ENCODE measurements around the gene TMEM176B. TPM values are rescaled to one million over a fixed set of nuclear protein-coding genes. Genes with fewer than 3 reads are reported as not detected.

Gene TMEM176B
- total RNA-seq (not detected in 2 replicates), polyA plus RNA-seq (0.13 and 0.23 TPM in 2 replicates), polyA minus RNA-seq (not detected in 2 replicates), Bru-seq, nascent RNA (percentile 8 among the genes with signal in this experiment), BruChase-seq, experiment 1, labeled RNA remaining after a 6-hour chase (percentile 14 among the genes with signal in this experiment), BruChase-seq, experiment 2, labeled RNA remaining after a 2-hour chase (not detected)
- 0.06 TPM in 1 of 2 replicates, not detected in the other for polyA plus RNA-seq (2011; cell fraction: cytosol; rRNA removed)
- polyA plus RNA-seq (2011; cell fraction: nucleus; rRNA removed) = 0.34 TPM in 1 of 2 replicates, not detected in the other
- not detected in 2 replicates for polyA plus RNA-seq (2012)
- not detected for polyA minus RNA-seq (2011; cell fraction: cytosol; rRNA and poly(A)+ RNA removed)
- 0.48 TPM in 1 of 2 replicates, not detected in the other for polyA minus RNA-seq (2011; cell fraction: nucleus; rRNA and poly(A)+ RNA removed)
- long read RNA-seq = 0 reads

GRCh38 chr7:150799741-150800580 is at the start of gene TMEM176B:
TMEM176B (minus strand) TSS chr7:150800364; CDS start chr7:150796569, 3,795 bp downstream.
- Histone ChIP-seq H3K27me3 (ENCODE audit: control insufficient read depth in 2 of 2, insufficient read depth in 2 of 2, low read length in 2 of 2) (peaks cover 49 to 58% of the 10 kb centered on the region in 2 experiments), H3K9me1 (replicated peaks; ENCODE audit: control insufficient read depth, extremely low read depth, insufficient read depth, low read length) (no peaks in the 10 kb centered on the region), H3K4me2 (ENCODE audit: insufficient read depth, low read length) (no peak within 1 kb of the TSS), H3K79me2 (ENCODE audit: control insufficient read depth, insufficient read depth, low read length) (no peaks in the 10 kb centered on the region), H3K9ac (replicated peaks; ENCODE audit: extremely low read depth, insufficient read depth, low read length) (no peak within 1 kb of the TSS), H2AFZ (ENCODE audit: low read depth, low read length) (no peak within 1 kb of the TSS), H4K20me1 (replicated peaks; ENCODE audit: control insufficient read depth, extremely low read depth, insufficient read depth, low read length) (no peaks in the 10 kb centered on the region), H3K27ac (ENCODE audit: insufficient read depth, low read depth, low read length) (no peak within 1 kb of the TSS), H3K4me3 (replicated peaks in 1 of 3; ENCODE audit: insufficient read depth in 1 of 3, low read depth in 1 of 3, low read length in 3 of 3) (no peak within 1 kb of the TSS), H3K4me1 (ENCODE audit: control insufficient read depth, extremely low read depth, insufficient read depth, low read length) (no peaks in the 10 kb centered on the region), H3K36me3 (ENCODE audit: control insufficient read depth in 2 of 2, extremely low read depth in 1 of 2, insufficient read depth in 2 of 2, low read length in 2 of 2) (no peaks in the 10 kb centered on the region), H3K9me3 (replicated peaks; ENCODE audit: control insufficient read depth, insufficient read depth, low read length) (no peaks in the 10 kb centered on the region)
- POLR2A ChIA-PET = no interaction called here
- TF ChIP-seq GATA2 (IDR thresholded peaks at IDR 0.05; ENCODE audit: insufficient read depth, insufficient read length, low read depth, low read length) (no peak), EZH2 (IDR thresholded peaks at IDR 0.05; ENCODE audit: borderline replicate concordance, low read depth, low read length, severe bottlenecking) (peak; percentile 80)
- no peak for DNase-seq (ENCODE audit: low read depth, low spot score)
- FAIRE-seq = no peak
- dilution Hi-C loops (cut with MboI; ENCODE audit: extremely low pct_ligation_motif_present, low sequenced_read_pairs) (no loop called here), intact Hi-C loops (cut with micrococcal nuclease) (no loop called here)
- BruUV-seq (replicated peaks) = no TSS peak
- CTCF ChIA-PET = interaction anchor here (1.1 to 1.7 kb wide), 2 partner anchors 12 to 21 kb away, joined by 3 to 7 read pairs; no protein-coding TSS in a partner anchor

DNA sequence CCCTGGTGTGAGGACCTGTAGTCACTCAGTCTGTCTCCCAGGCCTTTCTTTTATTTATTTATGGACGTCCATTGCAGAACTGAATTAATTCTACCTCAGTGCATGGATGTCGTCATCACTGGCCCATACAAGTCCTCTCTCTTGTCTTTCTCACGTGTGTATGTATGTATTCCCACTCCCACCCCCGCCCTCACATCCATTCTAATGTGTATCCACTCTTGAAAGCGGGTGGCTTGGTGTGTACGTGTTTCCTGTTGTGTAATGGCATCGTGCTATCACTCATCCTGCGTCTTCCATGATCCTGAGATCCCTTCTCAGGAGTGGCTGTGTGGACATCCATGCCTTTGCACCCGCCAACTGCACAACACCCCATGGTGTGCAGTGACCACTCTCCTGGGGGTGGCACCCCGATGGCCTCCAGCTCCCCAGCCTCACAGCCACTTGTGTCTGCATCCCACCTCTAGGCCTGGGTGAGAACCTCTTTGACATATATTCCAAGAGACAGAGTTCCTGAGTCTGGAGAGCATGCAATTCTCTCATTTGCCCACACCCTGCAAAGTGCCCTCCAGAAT is 49.1 kb upstream of the TMEM176B start:
- H3K4me2 ChIP-seq (ENCODE audit: insufficient read depth, low read length) = no peak overlapping the region
- H3K9me1 ChIP-seq (replicated peaks; ENCODE audit: control insufficient read depth, extremely low read depth, insufficient read depth, low read length) = no peaks in the 10 kb centered on the region
- DNase-seq (ENCODE audit: low read depth, low spot score) = no peak
- ChIA-PET POLR2A (no interaction called here), CTCF (interaction anchor here (1.3 kb wide), 1 partner anchor 15 kb away, joined by 3 read pairs; no protein-coding TSS in a partner anchor)
- TF ChIP-seq EZH2 (IDR thresholded peaks at IDR 0.05; ENCODE audit: borderline replicate concordance, low read depth, low read length, severe bottlenecking) (no peak), MYC (IDR thresholded peaks at IDR 0.05; ENCODE audit: low read depth, low read length) (no peak), GATA2 (IDR thresholded peaks at IDR 0.05; ENCODE audit: insufficient read depth, insufficient read length, low read depth, low read length) (no peak), JUN (IDR thresholded peaks at IDR 0.05; ENCODE audit: borderline replicate concordance, insufficient read depth, insufficient read length, low read depth) (no peak), POLR2AphosphoS5 (IDR thresholded peaks at IDR 0.05; ENCODE audit: insufficient read depth, low read depth, low read length) (no peak), POLR2A (IDR thresholded peaks at IDR 0.05; ENCODE audit: low read depth, low read length) (no peak), FOS (IDR thresholded peaks at IDR 0.05; ENCODE audit: borderline replicate concordance, insufficient read depth, low read length) (no peak)
- TF ChIP-seq, protein P1, sequence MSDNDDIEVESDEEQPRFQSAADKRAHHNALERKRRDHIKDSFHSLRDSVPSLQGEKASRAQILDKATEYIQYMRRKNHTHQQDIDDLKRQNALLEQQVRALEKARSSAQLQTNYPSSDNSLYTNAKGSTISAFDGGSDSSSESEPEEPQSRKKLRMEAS (IDR thresholded peaks at IDR 0.05; ENCODE audit: insufficient read depth, insufficient read length) = no peak
- TF ChIP-seq, protein P2, sequence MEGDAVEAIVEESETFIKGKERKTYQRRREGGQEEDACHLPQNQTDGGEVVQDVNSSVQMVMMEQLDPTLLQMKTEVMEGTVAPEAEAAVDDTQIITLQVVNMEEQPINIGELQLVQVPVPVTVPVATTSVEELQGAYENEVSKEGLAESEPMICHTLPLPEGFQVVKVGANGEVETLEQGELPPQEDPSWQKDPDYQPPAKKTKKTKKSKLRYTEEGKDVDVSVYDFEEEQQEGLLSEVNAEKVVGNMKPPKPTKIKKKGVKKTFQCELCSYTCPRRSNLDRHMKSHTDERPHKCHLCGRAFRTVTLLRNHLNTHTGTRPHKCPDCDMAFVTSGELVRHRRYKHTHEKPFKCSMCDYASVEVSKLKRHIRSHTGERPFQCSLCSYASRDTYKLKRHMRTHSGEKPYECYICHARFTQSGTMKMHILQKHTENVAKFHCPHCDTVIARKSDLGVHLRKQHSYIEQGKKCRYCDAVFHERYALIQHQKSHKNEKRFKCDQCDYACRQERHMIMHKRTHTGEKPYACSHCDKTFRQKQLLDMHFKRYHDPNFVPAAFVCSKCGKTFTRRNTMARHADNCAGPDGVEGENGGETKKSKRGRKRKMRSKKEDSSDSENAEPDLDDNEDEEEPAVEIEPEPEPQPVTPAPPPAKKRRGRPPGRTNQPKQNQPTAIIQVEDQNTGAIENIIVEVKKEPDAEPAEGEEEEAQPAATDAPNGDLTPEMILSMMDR (IDR thresholded peaks at IDR 0.05; ENCODE audit: extremely low read depth in 1 of 2, insufficient read depth in 1 of 2, low read depth in 1 of 2, low read length in 2 of 2) = no peak
- no peaks in the 10 kb centered on the region for H3K9me3 ChIP-seq (replicated peaks; ENCODE audit: control insufficient read depth, insufficient read depth, low read length)
- no peak for FAIRE-seq
- dilution Hi-C loops (cut with MboI; ENCODE audit: extremely low pct_ligation_motif_present, low sequenced_read_pairs) = no loop called here
- H3K27me3 ChIP-seq (ENCODE audit: control insufficient read depth in 2 of 2, insufficient read depth in 2 of 2, low read length in 2 of 2) = peaks cover 0 to 12% of the 10 kb centered on the region in 2 experiments
- intact Hi-C loops (cut with micrococcal nuclease) = no loop called here
- H3K27ac ChIP-seq (ENCODE audit: insufficient read depth, low read depth, low read length) = no peak overlapping the region
- no peak overlapping the region for H3K9ac ChIP-seq (replicated peaks; ENCODE audit: extremely low read depth, insufficient read depth, low read length)
- H3K36me3 ChIP-seq (ENCODE audit: control insufficient read depth in 2 of 2, extremely low read depth in 1 of 2, insufficient read depth in 2 of 2, low read length in 2 of 2) = no peaks in the 10 kb centered on the region
- no TSS peak for BruUV-seq (replicated peaks)
- no peak overlapping the region for H2AFZ ChIP-seq (ENCODE audit: low read depth, low read length)
- no peaks in the 10 kb centered on the region for H4K20me1 ChIP-seq (replicated peaks; ENCODE audit: control insufficient read depth, extremely low read depth, insufficient read depth, low read length)
- H3K4me1 ChIP-seq (ENCODE audit: control insufficient read depth, extremely low read depth, insufficient read depth, low read length) = no peaks in the 10 kb centered on the region
- H3K4me3 ChIP-seq (replicated peaks in 1 of 3; ENCODE audit: insufficient read depth in 1 of 3, low read depth in 1 of 3, low read length in 3 of 3) = no peak overlapping the region
- no peaks in the 10 kb centered on the region for H3K79me2 ChIP-seq (ENCODE audit: control insufficient read depth, insufficient read depth, low read length)
